Heart left ventricle (tissue), 16 donors: ENCODE data around the gene MAML2. TPM values are rescaled to one million over a fixed set of nuclear protein-coding genes. Genes with fewer than 3 reads are reported as not detected.

Experiments
- ATAC-seq, 4 donors: fragments of 200-7000 bp; cut with Tn5 transposase; one replicate each; pipeline ENCODE4 v1.9.1; 2020 to 2022; ENCODE audit warnings: moderate library complexity in 4 of 4, mild to moderate bottlenecking in 3 of 4, moderate number of reproducible peaks in 1 of 4
- DNase-seq, 5 donors: peaks; one replicate each; pipeline ENCODE4 v3.0.0-alpha.2; 2020
- H3K27ac ChIP-seq, 12 donors: fragments of 200-600 bp; sonication (generic) in 4 of 12; one replicate each; pipeline versions ENCODE4 v1.5.0 to v1.8.0; 2016 to 2022; ENCODE audit warnings: mild to moderate bottlenecking in 2 of 12
- H3K27me3 ChIP-seq, 9 donors: fragments of 200-600 bp; sonication (generic) in 2 of 9; one replicate each; pipeline versions ENCODE4 v1.5.1 to v1.8.0; 2016 to 2022; ENCODE audit warnings: mild to moderate bottlenecking in 3 of 9
- H3K36me3 ChIP-seq, 9 donors: fragments of 200-600 bp; sonication (generic) in 2 of 9; one replicate each; pipeline versions ENCODE4 v1.5.0 to v1.8.0; 2018 to 2022; ENCODE audit warnings: mild to moderate bottlenecking in 2 of 9
- H3K4me1 ChIP-seq, 12 donors: fragments of 200-600 bp; sonication (generic) in 4 of 12; one replicate each; pipeline versions ENCODE4 v1.5.0 to v1.8.0; 2016 to 2022; ENCODE audit warnings: mild to moderate bottlenecking in 3 of 12
- H3K4me3 ChIP-seq, 12 donors: fragments of 200-600 bp; sonication (generic) in 4 of 12; one replicate each; pipeline versions ENCODE4 v1.5.0 to v1.8.0; 2017 to 2022; ENCODE audit warnings: mild to moderate bottlenecking in 9 of 12, moderate library complexity in 4 of 12
- H3K9me3 ChIP-seq, 12 donors: fragments of 200-600 bp; sonication (generic) in 4 of 12; one replicate each; pipeline versions ENCODE4 v1.5.0 to v1.8.0; 2016 to 2022; ENCODE audit warnings: mild to moderate bottlenecking in 1 of 12
- CTCF ChIP-seq, 12 donors: fragments of 200-600 bp; sonication (generic) in 4 of 12; IDR thresholded peaks; one replicate each; pipeline versions ENCODE4 v1.5.0 to v1.8.0; 2018 to 2022; ENCODE audit warnings: antibody characterized with exemption in 12 of 12, mild to moderate bottlenecking in 5 of 12
- POLR2A ChIP-seq, 2 donors: fragments of 450-650 bp; IDR thresholded peaks; one replicate each; pipeline ENCODE4 v1.6.1; 2017; ENCODE audit warnings: antibody characterized with exemption in 2 of 2, mild to moderate bottlenecking in 2 of 2, moderate library complexity in 2 of 2
- WGBS, 4 donors: extraction: QIAGEN DNeasy Blood & Tissue Kit in 2 of 4; methylation state at CpG; one replicate each; pipeline versions ENCODE4 v1.1.5 to v1.1.7; 2013 to 2018; 5-methylcytosine and 5-hydroxymethylcytosine counted together
- intact Hi-C, 10 donors: fragments of 100-400 bp; cut with DNase I; formaldehyde crosslinking; loops; one replicate each; pipeline versions ENCODE4 v1.11.1 to v1.14.2; 2022
- polyA plus RNA-seq, 2 donors: library from polyadenylated mRNA; stranded (reverse); fragments of 200-250 nt; gene quantifications; one replicate each; pipeline ENCODE4 v1.2.3, GENCODE V29; 2013
- total RNA-seq, 9 donors: library from RNA; depleted of rRNA in 2 of 9; stranded (reverse); fragments of >200 nt in 2 of 9; fragmentation: NEBNext Ultra II Directional in 3 of 9; extraction: Animal tissue kit (Norgen Biotek cat#: 25700) in 3 of 9; gene quantifications; one replicate each; pipeline versions ENCODE4 v1.1.0 to v1.2.4, GENCODE V29; 2016 to 2023
- donor health status: ischemic (EF 13 %, LVEDD 7.1; RV severe dilation, severe dysfunction).
- donor health status: healthy with polysubstance abuse.
- donor health status: DM: no; HTN: yes; CAD: no.
- donor health status: DM: no; HTN: no; CAD: no.
- donor health status: ischemic (EF 25% LVEDD 6.9; RV normal size, moderate dysfunction).
- donor health status: ischemic (EF 25% LVEDD 5.7; RV mildly dilated, moderate dysfunction).
- donor health status: healthy.
- donor health status: DM: yes; HTN: yes; CAD: no.
- donor health status: ischemic (EF 35%, LVEDD 5.7; RV mildly dilated, moderate dysfunction).
- donor health status: nonischemic (EF 11% LVEDD 7.7; RV severe dilation, severe dysfunction).
- donor health status: DM: yes; HTN: yes; CAD: no.
- donor health status: PGD.
- donor health status: ischemic (EF 29% LVEDD 5.4; RV normal size, mild dysfunction).
- donor health status: nonischemic (EF 23%, LVEDD 6.1; RV moderate dilation, normal function).

The MAML2 gene
- total and polyA plus RNA-seq, 11 donors: 1.3 to 10.8 (median 4.8) TPM

- peak in 1 of 12 donors; percentile 6 for TF ChIP-seq CTCF (IDR thresholded peaks at IDR 0.05)
- TF ChIP-seq POLR2A (IDR thresholded peaks at IDR 0.05): peak in 1 of 2 donors; percentile 43
- DNase-seq (peak; percentile 92 to 96 (median 95)), ATAC-seq (peak; percentile 98 to 100 (median 100))
- Histone ChIP-seq H3K4me3 (peak overlapping the region; percentile 9 to 63 (median 52)), H3K4me1 (peaks cover 0 to 47% (median 16%) of the 10 kb centered on the region in 12 donors), H3K27ac (peak overlapping the region; percentile 14 to 91 (median 78)), H3K27me3 (no peaks in the 10 kb centered on the region), H3K9me3 (no peaks in the 10 kb centered on the region), H3K36me3 (no peaks in the 10 kb centered on the region)
- WGBS, 4 donors: 1% methylated on average over 19 of the region's 19 CpGs
- intact Hi-C loops: loop anchor here in 2 of 10 donors (2.0 to 5.0 kb wide), 2 partner anchors 99 to 100 kb away; partner anchors contain the start of gene MAML2 (in 2 of the 2)
These were observed 99.9 kb downstream of the MAML2 start for GRCh38 chr11:96242971-96243647.

GRCh38 chr11:96242191-96242847 is 100.7 kb downstream of the MAML2 start:
- no peaks in the 10 kb centered on the region for H3K27me3 ChIP-seq
- peak overlapping the region in 11 of 12 donors; percentile 60 to 91 (median 79) for H3K27ac ChIP-seq
- ATAC-seq (no peak), DNase-seq (no peak)
- TF ChIP-seq POLR2A (IDR thresholded peaks at IDR 0.05) (no peak), CTCF (IDR thresholded peaks at IDR 0.05) (no peak)
- no peaks in the 10 kb centered on the region for H3K36me3 ChIP-seq
- no peaks in the 10 kb centered on the region for H3K9me3 ChIP-seq
- WGBS, 4 donors: 63 to 66% (median 64%) methylated on average over 2 of the region's 2 CpGs
- intact Hi-C loops: loop anchor here in 2 of 10 donors (2.0 to 5.0 kb wide), 2 partner anchors 100 kb away; partner anchors contain the start of gene MAML2 (in 2 of the 2)
- H3K4me3 ChIP-seq: peak overlapping the region in 7 of 12 donors; percentile 48 to 63 (median 55)
- H3K4me1 ChIP-seq: peaks cover 0 to 43% (median 17%) of the 10 kb centered on the region in 12 donors

- peak overlapping the region in 4 of 12 donors; percentile 19 to 91 (median 42) for H3K27ac ChIP-seq
- H3K36me3 ChIP-seq: no peaks in the 10 kb centered on the region
- no peaks in the 10 kb centered on the region for H3K27me3 ChIP-seq
- DNase-seq (no peak), ATAC-seq (no peak)
- WGBS, 4 donors: 67 to 83% (median 75%) methylated on average over 5 of the region's 5 CpGs
- peaks cover 0 to 44% (median 15%) of the 10 kb centered on the region in 12 donors for H3K4me1 ChIP-seq
- no peaks in the 10 kb centered on the region for H3K9me3 ChIP-seq
- H3K4me3 ChIP-seq: no peak overlapping the region
- intact Hi-C loops: loop anchor here in 1 of 10 donors (5.0 kb wide), 1 partner anchor 101 kb away; the partner anchor contains the start of gene MAML2
- TF ChIP-seq CTCF (IDR thresholded peaks at IDR 0.05): no peak
- TF ChIP-seq POLR2A (IDR thresholded peaks at IDR 0.05): no peak
These were observed 101.6 kb downstream of the MAML2 start for GRCh38 chr11:96241331-96241841.
